HUDEP-2 (cell line): Measurements from ENCODE around the gene APOH.

Experiments used
- DNase-seq, 76 experiments: peaks; one replicate each; lab custom pipeline; 2025; ENCODE audit not compliant: unreplicated experiment in 76 of 76; lab: John Stamatoyannopoulos, UW

The APOH gene

DNA sequence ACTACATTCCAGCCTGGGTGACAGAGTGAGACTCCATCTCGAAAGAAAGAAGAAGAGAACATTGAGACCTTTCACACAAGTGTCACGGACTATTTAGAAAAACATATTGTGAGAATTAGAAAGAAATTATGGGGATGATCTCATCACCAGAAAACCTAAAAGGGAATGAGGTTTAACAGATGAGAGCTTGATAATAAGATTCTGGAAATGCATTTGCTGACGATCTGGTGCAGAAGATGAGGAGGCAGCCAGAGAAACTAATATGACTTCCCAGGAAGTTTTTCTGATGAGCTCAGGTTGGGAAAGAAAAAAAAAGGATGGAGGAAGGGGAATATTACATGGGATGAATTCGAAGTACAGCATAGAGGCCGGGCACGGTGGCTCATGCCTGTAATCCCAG is 10.8 kb upstream of the APOH start:
- DNase-seq = no peak

DNA sequence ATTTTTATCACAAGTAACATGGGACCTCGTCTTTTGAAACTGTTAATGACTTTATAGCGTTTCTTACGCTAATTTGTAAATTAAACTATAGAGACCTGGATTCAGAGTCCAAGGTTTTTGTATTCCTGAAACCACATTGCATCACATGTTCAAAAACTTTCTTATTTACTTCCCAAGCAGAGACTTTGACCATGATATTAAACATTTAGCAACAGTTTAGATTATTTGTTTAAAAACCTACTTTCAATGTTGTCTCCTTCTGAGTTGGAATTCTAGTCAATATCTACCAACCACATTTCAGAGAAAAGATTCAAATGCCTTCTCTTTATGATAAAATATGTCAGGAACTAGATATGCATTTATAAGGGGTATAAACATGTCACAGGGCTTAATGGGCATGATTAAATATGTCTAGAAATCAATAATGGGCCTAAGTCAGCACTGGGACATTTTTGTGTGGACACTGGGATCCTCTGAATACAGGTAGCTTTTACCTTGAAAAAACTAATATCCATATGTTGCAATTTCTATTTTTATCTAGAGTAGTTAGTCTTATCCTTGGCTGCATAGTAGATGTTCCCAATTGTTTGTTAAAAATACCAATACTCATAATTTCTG is 6.3 kb upstream of the APOH start:
- DNase-seq = no peak

DNA sequence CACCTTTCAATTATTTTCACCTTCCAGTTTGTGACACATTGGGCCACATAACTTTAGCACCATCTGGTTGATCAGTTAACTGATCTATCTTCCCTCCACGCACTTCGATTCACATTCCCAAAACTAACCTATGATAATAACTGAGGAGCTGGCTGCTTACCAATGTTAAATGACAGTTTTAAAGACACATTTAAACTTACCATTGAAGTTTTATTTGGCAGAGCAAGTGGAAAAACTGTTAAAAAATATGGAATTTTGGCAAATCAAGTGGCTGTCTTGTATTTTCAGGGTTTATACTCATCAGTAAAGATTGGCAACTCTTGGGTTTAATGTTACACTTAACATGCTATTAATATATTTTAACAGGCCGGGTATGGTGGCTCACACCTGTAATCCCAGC is 5.4 kb upstream of the APOH start:
- DNase-seq = no peak

DNA sequence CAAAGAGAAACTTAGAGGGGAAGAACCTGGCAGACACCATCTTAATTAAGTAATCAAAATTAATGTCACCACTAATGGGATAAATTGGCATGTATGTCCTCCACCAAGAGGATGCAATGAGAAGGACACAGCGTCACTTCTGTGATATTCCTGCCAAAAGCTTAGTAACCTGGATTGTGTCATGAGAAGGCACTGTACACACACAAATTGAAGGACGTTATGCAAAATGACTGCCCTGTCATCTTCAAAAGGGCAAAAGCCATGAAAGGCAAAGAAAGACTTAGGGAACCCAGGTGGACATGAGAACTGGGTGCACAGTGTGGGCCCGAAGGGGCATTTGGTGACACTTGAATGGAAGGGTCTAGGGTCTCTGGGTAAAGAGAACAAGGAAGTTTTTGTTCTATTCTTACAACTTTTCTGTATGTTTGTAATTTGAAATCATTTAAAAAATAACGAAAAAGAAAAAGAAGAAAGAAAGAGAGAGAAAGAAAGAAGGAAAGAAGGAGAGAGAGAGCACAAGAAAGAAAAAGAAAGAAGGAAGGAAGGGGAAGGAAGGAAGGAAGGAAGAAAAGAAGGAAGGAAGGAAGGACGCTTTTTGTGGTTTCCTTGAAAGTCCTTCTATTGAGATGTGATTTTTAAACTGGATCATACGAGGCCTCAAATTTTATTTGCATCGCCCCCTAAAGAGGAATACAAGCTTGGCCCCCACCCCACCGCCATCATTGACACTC is 4.0 kb upstream of the APOH start:
- no peak for DNase-seq

DNA sequence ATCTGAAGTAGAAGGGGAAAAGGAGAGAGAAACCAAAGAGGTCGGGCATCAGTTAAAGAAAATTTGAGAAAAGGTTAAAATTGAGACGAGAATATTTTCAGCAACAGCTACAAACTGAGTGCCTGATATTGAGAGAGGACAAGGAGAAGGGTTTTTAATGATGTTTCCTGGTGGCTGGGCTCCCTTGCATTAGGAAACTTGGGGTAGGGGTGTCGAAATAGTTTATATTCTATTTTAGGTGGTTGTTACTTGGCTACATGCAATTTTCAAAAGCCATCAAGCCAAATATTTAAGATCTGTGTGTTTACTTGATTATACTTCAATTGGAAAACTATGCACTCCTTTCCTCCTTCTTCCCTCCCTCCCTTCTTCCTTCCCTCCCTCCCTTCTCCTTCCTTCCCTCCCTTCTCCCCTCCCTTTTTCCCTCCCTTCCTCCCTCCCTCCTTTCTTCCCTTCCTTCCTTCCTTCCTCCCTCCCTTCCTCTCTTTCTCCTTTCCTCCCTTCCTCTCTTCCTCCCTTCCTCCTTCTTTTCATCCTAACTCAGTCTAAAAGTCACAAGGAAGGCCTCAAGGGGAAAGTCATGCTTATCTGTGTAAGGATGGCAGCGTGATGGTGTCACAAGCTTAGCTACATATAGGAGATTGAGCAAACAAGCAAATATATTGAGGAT is 1.8 kb upstream of the APOH start:
- DNase-seq = no peak

DNA sequence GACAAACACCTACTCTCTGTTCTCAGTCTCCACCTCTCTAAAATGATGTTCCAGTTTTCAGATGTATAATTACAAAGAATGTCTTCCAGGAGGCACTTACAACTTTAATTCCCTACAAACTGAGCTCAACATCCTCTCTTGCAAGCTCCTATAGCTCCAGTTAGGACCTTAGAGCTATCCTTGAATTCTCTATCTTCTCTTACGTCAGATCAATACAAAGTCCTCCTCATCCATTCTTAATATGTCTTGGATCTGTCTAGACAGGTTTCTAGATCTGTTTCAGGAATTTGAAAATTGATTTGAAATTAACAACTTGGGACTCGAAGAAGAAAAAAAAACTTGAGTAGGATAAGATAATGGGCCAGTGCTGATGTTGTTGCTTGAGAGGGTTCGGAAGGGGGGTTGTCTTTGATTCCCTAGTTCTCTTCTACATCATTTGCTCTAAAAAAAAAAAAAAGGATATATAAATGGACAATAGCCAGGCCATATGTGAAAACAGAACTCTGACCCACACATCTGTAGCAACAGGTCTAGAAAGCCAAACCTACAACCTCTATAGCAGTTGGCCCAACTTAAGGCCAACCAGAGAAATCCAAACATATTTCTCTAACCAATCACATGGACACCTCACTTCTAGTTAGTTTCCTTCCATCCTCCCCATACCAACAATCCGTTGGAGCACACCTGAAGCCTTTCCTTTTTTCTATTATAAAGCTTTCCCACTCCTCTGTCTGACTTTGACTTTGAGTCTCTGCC is 746 bp upstream of the APOH start:
- DNase-seq = no peak

DNA sequence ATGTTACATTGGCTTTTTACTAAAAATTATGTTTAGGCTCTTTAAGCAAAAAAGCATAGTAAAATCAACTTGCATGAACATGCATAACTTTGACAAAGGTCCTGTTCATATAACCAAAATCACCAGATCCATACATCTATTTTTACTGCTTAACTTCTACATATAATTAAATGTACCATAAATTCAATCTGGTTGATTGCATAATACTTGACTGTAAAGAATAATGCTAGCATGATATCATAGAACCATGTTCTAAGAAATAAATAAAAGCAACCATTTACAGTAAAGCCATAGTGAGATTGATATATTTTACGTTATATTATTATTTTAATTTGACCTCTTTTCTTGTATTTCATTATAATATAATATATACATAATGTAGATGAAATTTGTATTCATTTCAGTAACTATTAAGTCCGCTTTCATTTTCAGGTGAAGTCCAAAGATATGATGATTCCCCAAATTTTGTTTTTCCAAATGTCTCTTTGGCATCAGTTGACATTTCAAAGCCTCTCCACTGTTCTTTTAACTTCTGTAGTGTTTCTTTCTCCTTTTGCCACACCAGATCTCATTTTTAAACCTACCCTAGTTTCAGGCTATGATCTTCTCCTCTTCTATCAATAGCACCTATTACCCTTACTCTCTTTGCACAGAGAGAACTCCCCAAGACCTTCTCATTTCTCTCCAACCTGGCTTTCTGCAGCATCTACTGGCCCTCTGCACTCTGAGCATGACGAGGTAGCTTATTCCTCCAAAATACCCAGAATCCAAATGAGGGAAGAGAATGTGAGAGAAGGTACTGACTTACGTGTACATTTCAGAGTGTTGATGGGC is 1.8 kb downstream of the APOH start:
- DNase-seq = no peak

DNA sequence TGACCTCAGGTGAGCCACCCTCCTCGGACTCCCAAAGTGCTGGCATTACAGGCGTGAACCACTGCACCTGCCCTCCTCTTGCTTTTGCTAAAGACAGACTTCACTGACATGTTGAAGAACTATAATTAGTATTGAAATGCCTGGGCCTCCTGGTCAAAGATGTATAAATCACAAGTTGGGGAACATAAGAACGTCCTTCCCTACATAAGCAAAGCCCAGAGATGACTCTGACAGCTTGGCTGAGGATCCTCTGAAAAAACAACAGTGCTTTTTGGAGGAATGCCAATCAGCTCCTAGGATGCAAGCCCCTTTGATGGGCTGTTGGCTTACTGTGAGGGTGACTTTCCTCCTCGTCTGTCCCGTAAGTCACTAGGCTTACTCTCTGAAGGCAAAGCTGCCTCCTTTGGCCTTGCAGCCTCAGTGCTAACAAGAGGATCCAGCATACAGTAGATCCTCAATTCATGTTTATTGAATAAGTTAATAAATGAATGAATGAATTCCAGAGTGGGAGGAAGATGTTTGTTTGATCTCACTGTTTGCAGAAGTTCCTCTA is 6.3 kb downstream of the APOH start:
- DNase-seq = no peak

DNA sequence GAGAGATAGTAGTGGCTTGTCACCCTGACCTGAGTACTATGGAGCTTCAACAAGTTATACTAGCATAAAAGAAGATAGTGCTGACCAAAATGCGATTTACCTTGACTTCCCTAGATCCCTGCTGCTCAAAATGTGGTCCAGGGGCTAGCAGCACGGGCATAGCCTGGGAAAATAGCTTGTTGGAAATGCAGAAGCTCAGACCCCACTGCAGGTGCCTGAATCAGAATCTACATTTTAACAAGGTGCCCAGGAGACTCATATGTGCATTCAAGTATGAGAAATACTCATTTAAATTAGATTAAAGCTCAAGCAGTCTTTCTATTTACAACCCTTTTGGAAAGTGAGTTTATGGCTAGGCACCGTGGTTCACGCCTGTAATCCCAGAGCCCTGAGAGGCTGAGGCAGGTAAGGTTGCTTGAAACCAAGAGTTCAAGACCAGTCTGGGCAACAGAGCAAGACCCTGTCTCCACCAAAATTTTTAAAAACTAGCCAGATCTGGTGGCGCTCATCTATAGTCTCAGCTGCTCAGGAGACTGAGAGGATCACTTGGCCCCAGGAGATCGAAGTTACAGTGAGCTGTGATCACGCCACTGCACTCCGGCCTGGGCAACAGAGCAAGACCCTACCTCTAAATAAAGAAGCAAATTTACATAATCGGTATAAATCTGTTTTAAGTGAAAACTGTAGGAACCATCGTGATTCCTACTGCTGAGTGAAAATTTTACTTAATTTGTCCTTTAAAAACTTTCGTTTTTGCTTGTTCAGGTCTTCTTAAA is 7.3 kb downstream of the APOH start:
- DNase-seq = no peak

DNA sequence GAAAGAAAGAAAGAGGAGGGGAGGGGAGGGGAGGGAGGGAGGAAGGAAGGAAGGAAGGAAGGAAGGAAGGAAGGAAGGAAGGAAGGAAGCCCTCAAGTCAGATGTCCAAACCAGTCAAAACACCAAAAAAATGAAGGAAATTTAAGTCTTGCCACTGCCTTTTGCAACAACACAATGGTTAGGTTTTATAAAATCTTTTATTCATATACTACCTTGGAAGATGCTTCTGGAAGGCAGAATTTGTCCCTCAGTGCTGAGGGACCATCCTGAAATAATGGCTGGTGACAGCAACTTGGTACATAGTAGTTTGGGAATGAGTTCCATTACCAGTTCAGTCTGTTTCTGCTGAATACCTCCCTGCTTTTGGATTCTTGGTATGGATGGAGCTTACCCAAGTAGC is 7.9 kb downstream of the APOH start:
- DNase-seq = no peak

DNA sequence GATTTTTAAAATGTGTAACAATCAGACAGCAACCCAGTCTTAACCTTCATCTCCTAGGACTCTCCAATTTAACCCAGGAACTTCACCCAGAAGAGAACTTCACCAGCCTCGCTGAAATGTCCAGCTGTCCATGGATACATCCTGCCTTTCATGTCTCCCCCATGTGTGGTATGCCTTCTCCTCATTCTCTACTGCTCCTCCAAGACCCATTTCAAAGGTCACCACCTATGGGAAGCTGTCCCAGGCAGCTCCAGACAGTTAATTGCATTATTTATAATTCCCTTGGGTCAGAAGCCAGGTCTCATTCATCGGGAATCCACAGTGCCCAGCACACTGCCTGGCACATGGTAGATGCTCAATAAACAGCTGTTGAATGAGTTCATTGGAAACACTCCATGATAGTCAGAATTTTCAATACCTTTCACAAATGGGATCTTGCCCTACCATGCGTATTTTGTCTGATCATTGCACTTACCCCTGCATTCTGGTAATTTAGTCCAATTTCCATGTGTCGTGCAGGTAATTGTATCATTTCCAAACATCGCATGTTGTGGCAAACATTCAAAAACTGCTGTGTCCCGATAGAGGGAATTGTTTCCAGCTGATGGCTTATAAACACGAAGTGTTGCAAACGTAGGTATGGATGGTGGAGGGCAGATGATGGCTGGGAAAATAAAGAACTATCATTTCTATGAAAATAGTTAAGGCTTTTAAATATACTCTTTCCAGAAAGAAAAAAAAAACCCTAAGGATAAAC is 9.0 kb downstream of the APOH start:
- no peak for DNase-seq

DNA sequence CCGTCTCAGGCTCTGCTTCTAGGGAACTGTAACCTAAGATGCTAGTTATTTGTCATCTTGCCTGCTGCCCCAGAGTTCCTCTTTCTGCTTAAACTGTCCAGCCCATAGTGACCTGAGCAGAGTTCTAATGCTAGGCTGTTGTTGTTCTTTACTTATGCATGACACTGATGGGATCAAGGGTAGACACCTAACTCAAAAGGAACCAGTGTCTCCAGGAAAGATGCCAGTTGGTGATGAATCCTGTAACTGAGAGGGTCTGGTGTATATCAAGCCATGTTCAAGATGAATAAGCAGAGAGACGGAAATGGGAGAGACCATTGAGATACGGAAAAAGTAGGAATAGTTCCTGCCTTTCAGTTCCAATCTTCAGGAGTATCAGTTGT is 13.7 kb downstream of the APOH start:
- no peak for DNase-seq

DNA sequence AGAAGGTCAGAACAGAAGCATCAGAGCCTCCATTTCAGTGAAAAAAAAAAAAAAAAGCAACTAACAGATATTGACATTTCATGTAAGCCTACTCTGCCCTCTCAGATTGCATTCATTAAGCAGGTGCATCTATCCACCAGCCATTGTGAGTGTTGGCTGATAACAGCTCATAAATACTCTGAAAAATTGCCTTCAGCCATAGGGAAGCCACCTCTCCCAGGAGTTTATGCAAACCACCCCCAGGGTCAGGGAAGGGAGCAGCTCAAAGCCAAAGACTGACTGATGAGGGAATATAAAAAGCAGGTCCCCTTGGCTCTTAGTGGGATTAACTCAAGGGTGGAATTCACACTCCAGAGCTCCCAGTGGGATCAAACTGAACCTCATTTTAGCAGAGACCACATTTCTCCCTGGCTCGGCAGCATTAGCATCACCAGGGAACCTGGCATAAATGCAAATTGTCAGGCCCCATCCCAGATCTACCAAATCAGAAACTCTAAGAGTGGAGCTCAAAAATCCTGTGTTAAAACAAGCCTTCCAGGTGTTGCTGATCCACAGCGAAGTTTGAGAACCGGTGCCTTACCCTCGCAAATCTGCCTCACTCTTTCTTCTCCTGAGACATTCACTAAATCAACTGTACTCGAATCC is 14.2 kb downstream of the APOH start:
- no peak for DNase-seq

DNA sequence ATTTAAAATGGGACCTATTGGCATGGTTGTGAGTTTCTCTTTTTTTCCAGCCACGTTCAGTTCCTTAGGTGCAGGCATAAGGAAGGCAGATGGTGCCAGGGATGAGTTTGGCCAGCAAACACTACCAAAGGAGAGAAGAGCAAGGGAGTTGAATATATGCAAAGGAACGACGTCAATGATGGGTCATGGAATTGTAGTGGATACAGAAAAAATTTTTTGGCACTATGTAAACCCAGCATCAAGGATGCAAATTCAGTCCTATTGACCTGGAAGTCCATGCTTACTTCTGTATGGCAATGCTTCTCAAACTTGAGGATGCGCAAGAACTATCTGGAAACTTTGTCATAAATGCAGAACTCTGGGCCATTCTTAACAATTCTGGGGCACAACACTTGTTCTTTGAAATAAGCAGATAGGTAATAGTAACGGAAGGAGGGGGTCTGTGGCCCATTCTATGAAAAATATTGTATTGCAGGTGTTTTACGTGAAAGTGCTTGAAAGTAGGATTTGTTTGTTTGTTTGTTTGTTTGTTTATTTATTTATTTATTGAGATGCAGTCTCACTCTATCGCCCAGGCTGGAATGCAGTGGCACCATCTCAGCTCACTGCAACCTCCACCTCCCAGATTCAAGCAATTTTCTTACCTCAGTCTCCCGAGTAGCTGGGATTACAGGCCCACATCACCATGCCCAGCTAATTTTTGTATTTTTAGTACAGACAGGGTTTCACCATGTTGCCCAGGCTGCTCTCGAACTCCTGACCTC is 18.0 kb downstream of the APOH start:
- no peak for DNase-seq

DNA sequence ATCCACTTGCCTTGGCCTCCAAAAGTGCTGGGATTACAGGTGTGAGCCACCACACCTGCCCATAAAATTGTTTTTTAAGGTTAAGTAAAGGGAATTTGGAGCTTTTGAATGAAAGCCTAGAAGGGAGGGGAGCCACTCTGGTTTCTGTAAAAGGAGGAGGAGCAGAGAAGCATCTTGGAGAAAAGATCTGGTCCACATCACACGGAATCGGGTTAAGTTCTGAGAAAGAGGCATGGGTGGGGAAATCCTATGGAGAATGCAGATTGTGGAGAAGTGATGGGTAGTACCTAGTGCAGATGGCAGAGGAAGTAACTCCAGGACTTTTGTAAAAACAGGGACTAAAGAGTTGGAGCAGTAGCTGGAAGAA is 19.0 kb downstream of the APOH start:
- no peak for DNase-seq

DNA sequence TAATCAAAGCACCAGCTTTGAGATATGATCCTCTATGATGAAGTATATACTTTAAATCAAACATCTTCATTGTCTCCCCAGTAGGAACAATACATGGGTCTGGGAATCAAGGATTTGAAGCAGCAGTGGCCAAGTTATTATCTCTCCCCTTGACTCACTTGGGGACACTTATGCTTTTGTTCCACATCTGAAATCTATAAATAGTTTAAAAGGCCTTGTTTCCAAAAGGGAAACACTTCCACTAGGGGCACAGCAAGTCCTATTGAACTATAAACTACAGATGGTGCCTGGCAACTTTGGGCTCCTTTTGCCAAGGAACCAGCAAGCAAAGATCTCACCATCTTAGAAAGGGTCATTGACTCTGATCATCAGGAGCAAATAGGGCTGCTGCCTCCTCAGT is 21.3 kb downstream of the APOH start:
- no peak for DNase-seq

DNA sequence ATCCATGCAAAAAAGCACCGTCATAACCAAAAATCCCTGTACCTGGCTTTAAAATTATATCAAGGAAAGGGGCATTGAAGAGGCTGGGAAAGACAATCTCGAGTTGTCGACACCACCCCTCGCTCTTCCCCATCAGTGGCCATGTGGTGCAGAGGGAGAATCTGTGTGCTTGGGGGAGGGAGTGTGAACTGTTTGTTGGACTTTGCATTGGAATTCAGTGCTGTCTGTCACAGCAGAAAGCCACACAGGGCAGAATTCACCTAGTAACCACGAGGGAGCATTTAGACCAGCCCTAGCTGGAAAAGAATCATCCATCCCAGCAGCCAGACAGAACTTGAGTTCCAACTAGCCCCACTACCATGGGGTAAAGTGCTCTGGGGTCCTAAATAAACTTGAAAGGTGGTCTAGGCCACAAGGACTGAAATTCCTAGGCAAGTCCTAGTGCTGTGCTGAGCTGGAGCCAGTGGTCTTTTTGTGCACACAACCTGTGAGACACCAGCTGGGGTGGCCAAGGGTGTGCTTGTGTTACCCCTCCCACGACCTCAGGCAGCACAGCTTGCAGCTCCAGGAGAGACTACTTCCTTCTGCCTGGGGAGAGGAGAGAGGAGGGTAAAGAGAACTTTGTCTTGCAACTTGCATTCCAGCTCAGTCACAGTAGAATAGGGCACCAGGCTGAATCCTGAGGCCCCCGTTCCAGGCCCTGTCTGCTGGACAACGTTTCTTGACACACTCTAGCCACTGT is 25.8 kb downstream of the APOH start:
- DNase-seq = no peak
